Activated gamma-delta T cell treated with Interleukin-2 at 50 U/mL for 16 hours (primary cell): ENCODE data around the gene FN1.
"Not testable (repeated sequence)": the region's sequence is repeated elsewhere in the genome, so short reads cannot be mapped to it uniquely, and the experiment has no call there.

Experiments used
- DNase-seq: peaks from one replicate; pipeline ENCODE4 v3.0.0-alpha.2; 2020

FN1 gene

DNA sequence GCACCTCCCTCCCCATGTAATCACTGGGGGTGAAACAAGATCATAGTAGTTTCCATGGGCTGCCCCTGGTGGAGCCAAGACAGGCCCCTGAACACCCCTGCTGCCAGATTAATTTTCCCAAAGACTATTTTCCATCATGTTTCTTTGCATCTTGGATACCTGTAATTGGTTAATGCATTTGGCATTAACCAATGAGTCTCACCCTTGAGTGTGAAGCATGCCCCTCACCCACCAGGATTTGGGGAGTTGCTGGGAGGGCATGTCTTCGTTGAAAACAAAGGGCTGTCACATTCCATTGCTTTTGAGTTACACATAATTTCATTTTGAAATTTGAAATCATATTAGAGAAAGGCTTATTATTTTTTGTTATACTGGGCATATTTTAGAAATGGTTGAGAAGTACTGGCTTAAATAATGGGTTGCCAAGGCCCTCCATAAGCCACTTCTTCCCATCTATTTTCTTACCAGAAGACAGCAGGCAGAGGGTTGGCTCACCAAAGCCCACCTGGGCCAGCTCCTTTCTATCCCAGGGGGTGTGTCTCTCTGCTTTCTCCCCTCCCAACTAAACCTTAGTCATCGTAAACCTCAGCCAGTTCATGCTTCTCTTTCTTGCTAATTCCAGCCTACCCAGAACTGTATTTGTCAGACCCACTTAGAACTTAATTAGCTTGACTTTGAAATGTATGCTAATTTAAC lies 72.3 kb downstream of the FN1 start:
- DNase-seq, result no peak

DNA sequence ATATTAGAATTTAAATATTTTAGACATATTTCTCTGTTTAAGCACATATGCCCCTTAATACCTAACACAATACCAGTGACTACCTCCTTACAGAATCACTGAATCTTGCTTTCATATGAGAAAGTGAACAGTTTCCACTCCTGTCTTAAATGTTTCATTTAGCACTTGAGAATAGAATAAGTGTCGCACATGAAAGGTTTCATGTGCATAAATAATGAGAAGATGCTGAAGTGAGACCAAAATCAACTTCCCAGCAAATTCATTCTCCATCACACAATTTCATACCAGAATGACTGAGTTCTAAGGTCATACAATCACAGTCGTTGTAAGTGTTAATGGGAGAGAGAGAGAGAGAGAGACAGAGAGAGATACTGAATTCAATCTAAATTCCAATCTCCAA lies 72.8 kb downstream of the FN1 start:
- no peak for DNase-seq

DNA sequence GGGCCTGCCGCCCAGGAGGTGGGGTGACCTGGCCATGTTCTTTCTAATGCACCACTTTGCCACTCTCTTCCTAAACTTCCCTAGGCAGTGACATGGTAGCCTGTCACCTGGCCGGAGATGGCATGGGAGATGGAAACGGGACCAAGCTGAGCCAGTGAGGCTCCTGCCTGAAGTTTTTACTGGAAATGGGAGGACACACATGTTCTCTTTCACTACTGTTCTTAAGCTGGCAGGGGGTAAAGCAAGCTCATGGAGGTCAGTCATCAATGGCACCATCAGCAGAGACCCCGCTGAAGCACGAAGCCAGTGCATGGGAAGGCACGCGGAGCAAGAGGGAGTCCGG lies 73.3 kb downstream of the FN1 start:
- DNase-seq, result no peak

GRCh38 chr2:215361876-215362561 lies 73.8 kb downstream of the FN1 start:
- no peak for DNase-seq

DNA sequence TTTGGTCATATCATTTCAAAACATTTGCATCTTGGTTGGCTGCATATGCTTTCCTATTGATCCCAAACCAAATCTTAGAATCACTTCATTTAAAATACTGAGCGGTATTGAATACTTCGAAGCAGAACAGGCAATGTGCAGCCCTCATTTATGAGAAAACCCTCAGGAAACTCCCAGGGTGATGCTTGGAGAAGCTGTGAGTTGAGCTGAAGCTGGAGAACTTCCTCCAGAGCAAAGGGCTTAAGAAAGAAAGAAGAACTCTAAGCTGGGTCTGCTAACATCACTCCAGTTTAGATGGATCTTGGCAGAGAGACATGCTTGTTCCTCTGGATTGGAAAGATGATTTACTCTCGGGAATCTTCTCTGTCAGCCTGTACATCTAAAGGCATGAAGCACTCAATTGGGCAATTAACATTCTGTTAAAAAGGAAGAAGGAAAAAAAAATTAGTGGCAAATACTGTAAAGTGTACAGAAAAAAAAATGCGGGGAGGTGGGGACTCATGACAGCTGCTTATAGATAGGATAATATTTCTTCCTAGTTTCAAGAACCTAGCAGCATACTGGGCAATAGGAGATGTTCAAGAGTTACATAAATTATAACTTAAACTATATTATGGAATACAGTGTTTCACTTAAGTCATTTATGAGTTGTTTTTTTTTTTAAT lies 74.5 kb downstream of the FN1 start:
- no peak for DNase-seq

GRCh38 chr2:215360596-215360995 lies 75.3 kb downstream of the FN1 start:
- DNase-seq, result no peak

GRCh38 chr2:215360059-215360458 lies 75.8 kb downstream of the FN1 start:
- not testable (repeated sequence) for DNase-seq

- no peak for DNase-seq
Observed at GRCh38 chr2:215359576-215359922, 76.3 kb downstream of the FN1 start.

GRCh38 chr2:215358891-215359575 lies 76.8 kb downstream of the FN1 start:
- DNase-seq, result no peak

DNA sequence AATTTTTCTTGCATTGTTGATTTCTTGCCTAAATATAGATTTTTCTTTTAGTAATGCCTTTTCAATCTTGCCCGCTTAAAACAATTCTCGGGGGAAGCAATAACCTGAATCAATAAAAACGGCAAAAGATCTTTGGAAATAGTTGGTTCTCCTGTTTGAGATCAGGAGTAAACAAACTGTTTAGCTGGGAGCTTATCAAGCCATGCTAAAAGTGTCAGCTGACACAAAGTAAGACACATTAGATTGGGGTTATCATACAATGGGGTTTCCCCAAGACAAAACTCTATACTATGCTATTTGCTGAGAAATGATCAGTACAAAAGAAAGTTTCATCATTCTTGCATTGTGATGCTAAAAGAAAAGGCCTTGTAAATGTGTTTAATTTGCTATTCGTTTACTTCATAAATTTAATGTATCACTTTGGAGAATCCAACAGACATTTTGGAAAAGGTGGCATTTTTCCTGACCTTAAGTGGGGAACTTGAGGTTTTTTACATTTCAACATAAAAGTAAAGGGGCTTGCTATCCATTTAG lies 77.5 kb downstream of the FN1 start:
- no peak for DNase-seq

DNA sequence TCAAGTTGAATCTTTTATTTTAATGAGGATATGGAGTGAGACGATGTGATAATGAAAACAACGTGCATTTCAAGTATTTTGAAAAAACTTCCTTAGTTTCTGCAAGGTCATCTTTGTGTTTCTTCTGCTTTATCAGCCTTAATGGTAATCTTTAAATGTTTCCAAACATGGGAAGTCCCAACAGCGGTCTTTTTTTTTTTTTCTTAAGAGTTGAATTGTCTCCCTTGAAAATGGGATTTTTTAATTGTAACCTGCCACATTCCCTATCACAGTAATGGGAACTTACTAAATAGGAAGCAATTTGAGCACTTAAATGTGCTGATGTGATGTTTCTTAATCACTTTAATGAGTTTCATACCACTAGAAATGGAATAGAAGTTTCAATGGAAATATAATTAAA lies 78.2 kb downstream of the FN1 start:
- no peak for DNase-seq

- DNase-seq, result no peak
Observed at GRCh38 chr2:215356948-215357461, 78.9 kb downstream of the FN1 start.

DNA sequence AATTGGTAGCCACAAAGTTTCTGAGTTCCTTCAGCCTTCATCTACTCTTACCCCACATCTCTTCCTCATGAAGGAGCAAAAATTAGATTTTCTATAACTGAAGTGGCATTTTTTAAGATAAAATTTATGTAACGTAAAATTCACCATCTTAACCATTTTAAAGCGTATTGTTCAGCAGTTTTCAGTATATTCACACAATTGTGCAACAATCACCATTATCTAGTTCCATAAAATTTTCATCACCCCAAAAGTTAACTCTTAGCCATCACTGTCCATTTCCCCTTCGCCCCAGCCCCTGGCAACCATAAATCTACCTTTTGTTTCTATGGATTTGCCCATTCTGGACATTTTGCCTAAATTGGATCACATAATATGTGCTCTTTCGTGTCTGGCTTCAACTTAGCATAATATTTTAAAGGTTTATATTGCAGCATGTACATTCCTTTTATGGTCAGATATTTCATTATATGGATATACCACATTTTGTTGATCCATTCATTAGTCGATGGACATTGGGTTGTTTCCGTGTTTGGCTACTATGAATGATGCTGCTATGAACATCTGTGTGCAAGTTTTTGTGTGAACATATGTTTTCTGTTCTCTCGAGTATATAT lies 79.4 kb downstream of the FN1 start:
- DNase-seq, result no peak

GRCh38 chr2:215355801-215356200 lies 80.1 kb downstream of the FN1 start:
- DNase-seq, result no peak

- no peak for DNase-seq
Observed at GRCh38 chr2:215354771-215355695, 80.8 kb downstream of the FN1 start.

GRCh38 chr2:215352602-215353001 lies 83.3 kb downstream of the FN1 start:
- DNase-seq, result no peak

DNA sequence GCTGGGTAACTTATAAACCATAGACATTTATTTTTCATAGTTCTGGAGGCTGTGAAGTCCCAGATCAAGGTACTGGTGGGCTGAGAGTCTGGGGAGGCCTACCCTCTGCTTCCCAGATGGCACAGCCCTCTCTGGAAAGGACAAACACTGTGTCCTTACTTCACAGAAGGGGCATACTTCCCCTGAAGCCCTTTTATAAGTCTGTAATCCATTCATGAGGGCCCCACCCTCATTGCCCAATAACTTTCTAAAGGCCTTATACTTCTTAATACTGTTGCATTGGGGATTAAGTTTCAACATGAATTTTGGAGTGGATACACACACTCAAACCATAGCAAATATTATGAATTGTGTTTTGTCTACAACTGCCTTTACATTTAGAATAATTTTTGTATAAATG lies 88.0 kb downstream of the FN1 start:
- DNase-seq, result no peak

DNA sequence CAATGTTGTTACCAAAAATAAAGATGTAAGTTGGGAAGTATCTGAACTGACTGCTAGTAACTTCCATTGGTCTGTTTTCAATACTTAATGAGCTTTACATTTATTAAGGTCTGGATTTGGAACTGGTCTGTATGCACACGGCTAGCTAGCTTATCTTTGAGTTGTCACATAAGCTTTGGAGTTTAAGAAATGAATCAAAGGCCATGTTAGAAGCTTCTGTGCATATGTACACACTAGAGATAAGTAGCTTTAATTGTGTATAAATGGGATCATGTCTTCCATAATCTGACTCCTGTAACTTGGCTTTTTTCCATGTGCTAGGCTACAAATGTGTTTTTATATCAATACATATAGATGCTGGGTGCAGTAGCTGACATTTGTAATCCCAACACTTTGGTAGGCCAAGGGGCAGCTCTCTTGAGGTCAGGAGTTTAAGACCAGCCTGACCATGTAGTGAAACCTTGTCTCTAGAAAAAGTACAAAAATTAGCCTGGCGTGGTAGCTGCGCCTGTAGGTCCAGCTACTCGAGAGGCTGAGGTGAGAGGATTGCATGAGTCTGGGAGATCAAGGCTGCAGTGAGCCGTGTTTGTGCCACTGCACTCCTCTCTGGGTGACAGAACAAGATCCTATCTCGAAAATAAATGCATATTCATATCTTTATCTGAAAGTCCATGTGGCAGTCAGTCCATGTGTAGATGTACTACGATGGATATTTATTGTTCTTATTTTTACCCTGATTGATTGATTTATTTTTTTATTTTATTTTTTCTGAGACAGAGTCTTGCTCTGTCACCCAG lies 96.8 kb downstream of the FN1 start:
- no peak for DNase-seq

DNA sequence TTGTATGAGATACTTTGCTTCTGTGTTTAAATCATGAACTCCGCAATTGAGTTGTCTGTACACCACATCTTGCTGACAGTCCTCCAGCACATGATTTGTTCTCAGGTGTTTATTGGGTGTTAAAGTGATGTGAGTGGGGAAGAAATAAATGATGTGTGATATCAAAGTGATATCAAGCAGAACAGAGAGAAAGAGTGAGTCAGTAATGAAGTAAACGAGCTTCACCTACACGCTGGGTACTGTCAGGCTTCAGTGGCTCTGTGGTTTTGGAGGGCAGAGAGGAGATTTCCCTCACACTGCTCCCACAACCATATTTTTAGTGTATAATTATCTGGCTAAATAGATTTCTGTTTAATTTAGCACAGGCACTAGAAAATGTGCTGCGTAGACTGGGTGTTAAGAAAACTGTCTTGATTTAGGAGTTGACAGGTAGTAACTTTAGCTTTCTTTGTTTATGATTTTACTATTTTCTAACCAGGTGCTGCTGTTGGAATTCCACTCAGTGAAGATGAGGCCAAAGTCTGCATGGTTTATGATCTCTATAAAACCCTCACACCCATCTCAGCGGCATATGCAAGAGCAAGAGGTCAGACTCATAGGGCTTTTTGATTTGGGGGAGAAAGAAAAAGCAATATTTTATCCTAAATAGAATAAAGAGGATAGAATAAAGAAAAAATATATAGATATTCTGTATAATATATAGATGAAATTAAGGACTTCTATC lies 102.8 kb downstream of the FN1 start:
- DNase-seq, result no peak

DNA sequence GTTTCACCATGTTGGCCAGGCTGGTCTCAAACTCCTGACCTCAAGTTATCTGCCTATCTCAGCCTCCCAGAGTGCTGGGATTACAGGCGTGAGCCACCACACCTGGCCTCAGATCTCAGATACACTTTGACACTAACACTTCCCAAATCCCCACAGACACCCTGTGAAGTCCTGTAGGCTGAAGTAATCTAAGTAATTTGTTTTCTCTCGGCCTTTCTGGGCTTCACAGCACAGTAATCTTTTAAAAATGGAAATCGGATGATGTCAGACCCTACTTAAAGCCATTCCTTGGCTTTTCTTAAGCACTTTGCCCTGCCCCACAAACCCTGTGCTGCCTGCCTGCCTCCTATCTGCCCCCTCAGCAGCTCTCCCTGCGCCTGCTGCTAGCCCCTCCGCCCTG lies 107.8 kb downstream of the FN1 start:
- no peak for DNase-seq
